NCI-H82 treated with DMSO at 0.1 percent for 48 hours (cell line): ENCODE results near the gene AKR1C3.
"Not testable (repeated sequence)": the region's sequence is repeated elsewhere in the genome, so short reads cannot be mapped to it uniquely, and the experiment has no call there.

Experiments
- DNase-seq: peaks from one replicate; lab custom pipeline; 2025; ENCODE audit not compliant: unreplicated experiment; lab: John Stamatoyannopoulos, UW

The AKR1C3 gene

DNA sequence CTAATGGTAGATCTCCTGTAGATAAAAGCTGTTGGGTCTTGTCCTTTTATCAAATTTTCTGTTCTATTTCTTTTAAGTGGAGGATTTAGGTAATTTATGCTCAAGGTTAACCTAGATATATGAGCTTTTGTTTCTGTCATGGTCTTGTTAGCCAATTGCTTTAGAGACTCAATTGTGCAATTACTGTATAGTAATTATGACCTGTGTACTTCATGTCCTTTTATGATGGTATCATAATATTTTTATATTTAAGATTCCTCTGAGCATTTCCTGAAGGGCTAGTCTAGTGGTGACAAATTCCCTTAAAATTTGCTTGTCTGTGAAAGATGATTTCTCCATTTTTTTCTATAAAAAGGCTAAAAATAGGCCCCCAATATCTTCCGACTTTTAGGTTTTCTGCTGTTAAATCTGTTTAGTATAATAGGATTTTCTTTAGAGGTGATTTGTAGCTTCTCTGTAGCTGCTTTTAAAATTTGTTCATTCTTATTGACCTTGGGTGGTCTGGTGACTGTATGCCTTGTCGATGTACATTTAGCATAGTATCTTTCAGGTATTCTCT, 5.4 kb upstream of the AKR1C3 start:
- DNase-seq: no peak

DNA sequence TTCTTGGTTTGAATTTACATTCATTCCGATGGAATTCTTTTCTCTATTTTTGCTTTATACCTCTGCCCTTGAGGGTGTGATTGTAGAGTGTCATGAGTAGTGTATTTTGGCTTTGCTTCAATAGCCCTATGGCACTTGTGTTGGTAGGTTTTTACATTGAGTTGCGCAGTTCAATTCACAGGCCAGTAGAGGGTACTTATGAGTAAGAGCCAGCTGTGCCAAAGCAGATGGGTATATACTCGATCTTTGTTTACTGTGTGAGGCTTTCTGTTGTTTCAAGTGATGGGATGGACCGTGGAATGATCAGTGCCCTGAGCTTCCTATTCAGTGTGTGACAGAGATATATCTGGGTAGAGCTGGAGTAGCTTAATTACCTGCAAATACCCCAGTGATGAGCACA, 4.3 kb upstream of the AKR1C3 start:
- DNase-seq: no peak

- no peak for DNase-seq
These were observed 3.7 kb upstream of the AKR1C3 start for GRCh38 chr10:5090551-5090950.

DNA sequence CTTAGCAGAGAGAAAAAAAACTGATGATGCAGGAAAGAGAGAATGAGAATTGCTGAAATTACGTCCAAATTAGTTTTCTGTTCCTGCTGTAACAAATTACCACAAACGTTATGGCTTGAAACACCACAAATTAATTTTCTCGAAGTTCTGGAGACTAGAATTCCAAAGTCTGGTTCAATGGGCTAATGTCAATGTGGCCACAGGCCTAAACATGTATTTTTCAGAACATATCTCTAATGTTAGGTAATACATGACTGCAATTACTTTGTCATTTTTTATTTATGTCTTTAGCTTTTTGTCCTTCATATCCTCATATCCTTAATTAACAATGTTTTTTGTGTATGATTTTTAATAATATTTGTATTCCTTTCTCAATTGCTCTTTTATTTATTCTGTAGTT, 3.0 kb upstream of the AKR1C3 start:
- DNase-seq: no peak

DNA sequence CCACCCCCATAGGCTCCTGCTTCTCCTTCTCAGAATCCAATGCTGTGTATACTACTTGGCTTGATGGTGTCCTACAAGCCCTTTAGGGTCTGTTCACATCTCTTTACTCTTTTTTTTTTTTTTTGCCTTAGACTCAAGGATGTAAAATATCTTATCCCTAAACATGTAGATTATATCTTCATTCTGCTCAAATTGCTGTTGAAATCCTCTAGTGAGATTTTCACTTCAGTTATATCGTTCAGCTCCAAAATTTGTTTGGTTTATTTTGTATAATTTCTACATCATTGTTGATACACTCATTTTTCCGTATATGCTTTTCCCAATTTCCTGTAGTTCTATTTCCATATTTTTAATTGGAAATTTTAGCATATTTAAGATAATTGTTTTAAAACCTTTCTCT, 1.8 kb upstream of the AKR1C3 start:
- DNase-seq: no peak

- no peak for DNase-seq
These were observed 1.1 kb upstream of the AKR1C3 start for GRCh38 chr10:5092848-5093790.

- DNase-seq: no peak
These were observed 1.5 kb downstream of the AKR1C3 start for GRCh38 chr10:5095687-5096086.

DNA sequence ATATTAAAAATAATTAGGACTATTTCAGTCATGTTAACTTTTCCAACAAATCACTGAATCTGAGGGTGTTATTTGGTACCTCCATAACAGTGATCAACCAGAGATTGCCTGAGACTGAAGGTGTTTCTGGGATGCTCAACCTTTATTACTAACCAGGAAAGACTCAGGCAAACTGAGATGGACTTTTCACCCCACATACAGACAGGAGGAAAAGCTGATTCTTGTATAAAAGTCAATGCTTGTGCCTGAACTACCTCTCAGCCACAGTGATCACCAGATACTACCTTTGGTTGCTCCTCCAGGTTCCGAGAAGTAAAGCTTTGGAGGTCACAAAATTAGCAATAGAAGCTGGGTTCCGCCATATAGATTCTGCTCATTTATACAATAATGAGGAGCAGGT, 1.9 kb downstream of the AKR1C3 start:
- no peak for DNase-seq

DNA sequence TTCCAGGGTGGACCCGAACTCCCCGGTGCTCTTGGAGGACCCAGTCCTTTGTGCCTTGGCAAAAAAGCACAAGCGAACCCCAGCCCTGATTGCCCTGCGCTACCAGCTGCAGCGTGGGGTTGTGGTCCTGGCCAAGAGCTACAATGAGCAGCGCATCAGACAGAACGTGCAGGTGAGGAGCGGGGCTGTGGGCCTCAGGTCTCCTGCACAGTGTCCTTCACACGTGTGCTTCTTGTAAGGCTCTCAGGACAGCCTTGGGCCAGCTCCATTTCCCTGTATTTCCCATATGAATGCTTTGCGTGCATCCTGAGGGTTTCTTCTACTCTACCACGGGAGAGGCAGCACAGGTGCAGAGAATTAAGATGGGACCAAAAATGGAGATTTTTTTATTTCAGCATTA, 8.3 kb downstream of the AKR1C3 start:
- DNase-seq: not testable (repeated sequence)

GRCh38 chr10:5103481-5103880, 9.3 kb downstream of the AKR1C3 start:
- no peak for DNase-seq

- DNase-seq: no peak
These were observed 11.4 kb downstream of the AKR1C3 start for GRCh38 chr10:5105626-5106025.

DNA sequence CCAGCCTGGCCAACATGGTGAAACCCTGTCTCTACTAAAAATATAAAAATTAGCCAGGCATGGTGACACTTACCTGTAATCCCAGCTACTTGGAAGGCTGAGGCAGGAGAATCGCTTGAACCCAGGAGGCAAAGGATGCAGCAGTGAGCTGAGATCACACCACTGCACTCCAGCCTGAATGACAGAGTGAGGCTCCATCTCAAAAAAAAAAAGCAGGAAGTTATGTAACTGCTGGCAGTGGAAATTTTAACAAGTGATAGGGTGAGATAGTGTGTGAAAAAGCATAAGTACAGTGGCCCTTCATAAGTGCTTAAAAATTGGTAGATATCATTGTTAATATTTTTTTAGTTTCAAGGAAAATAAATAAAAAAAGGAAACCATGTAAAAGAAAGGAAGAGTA, 12.3 kb downstream of the AKR1C3 start:
- DNase-seq: no peak

GRCh38 chr10:5107860-5108526, 13.8 kb downstream of the AKR1C3 start:
- no peak for DNase-seq

DNA sequence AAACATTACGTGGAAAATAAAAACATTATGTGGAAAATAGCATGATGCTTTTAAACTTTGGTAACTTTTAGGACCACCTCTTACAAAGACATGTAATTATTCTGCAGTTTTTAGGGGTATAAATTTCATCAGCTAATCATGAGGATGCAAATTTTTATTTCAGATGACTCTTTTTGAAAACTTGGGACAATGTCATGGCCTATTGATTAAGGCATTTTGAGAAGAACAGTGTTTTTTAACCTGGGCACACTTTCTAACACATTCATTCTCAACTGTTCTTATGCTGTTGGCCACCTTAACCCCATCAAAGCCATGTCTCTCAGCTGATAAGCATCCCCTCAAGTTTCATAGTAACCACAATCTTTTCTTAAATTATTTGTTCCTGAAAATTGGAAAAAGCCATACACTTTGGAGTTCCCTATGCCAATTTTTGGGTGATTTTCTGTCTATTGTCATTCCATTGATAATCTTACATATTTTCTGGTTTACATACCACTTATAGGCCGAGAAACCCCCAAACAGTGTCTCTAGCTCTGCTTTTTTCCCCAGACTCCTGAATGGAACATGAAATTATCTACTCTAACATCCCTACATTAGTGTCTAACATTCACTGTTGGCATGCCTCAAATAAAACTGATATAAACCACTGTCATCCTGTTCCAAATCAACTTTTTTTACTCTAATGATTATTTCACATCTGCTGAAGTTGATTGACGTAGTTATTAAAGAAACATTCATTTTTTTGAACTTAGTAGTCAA, 14.6 kb downstream of the AKR1C3 start:
- no peak for DNase-seq

GRCh38 chr10:5109861-5110260, 15.6 kb downstream of the AKR1C3 start:
- not testable (repeated sequence) for DNase-seq

DNA sequence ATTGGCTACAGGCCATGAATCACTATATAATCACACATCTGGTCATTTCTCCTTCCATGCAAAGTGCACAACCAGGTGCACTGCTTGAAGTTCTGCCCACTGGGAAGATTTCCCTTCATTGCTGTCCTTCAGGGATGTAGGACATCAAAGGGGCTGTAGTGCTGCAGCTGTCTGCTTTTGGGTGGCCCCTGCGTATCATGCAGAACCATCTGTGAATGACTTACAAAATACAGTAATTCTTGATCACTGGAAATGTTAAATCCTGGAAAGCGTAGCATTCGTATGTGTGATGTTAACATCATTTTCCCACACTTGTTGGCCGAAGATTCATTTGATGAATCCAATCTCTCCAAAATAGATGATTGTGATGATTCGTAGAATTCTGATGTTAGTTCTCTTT, 22.4 kb downstream of the AKR1C3 start:
- no peak for DNase-seq

DNA sequence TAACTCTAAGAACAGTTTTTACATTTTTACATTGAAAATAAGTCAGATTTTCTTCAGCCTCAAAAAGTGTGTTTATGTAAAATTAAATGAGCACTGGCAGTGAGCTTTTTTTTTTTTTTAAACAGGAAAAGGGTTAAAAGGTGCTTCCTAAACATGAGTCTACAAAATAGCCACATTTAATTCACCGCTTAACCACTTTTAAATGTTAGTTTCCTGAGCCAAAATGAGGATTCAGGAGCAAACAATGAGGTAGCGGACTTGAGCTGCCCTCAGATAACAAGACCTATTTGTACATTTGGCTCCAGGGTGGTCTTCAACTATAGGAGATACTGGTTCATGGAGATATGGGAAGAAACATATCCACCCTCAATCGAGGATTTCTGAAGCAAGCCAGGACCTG, 22.8 kb downstream of the AKR1C3 start:
- no peak for DNase-seq

DNA sequence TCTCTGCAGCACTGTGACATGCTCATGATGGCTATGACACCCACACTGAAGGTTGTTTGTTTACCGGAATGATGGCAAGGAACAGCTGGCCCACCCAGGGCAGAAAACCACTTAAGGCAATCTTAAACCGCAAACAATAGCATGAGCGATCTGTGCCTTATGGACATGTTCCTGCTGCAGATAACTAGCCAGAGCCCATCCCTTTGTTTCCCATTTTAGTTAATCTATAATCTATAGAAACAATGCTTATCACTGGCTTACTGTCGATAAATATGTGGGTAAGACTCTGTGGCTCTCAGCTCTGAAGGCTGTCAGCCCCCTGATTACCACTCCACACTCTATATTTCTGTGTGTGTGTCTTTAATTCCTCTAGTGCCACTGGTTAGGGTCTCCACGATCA, 25.8 kb downstream of the AKR1C3 start:
- not testable (repeated sequence) for DNase-seq

DNA sequence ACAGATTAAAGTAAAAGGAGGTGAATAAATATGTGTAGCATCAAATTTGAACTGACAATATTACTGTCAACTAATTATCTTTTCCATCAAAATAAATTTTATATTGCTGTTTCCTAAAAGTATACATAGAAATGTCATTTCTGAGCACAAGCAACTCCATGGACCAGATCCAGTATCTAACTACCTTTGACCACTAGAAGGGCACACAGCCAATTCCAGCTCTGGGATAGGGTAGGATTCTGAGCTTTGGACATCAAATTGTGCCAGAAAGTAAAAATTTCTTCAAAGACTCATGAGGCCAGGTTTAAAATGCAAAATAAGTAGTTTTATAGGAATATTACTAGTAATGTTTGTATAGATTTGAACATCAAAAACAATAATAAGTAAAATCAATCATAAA, 29.7 kb downstream of the AKR1C3 start:
- DNase-seq: no peak

- DNase-seq: no peak
These were observed 31.3 kb downstream of the AKR1C3 start for GRCh38 chr10:5125315-5126044.

DNA sequence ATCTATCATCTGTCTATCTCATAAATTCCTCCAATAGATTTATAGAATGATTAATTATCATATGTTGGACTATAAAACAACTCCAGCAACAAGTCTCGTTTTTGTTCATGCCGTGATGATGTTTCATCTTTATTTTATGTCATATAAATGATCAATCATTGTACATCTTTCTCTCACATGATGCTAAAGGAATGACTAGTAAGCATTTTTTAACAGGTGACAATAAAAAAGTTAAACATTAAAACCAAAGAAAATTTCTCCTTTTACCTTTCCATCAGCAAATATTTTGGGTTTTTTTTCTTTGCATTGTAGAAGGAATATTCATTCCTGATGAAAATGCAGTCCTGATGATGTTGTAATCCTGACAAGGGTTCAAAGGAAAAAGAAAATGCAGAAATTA, 41.4 kb downstream of the AKR1C3 start:
- no peak for DNase-seq
